ENCODE data around the gene GTF2I.
"Not testable (repeated sequence)": the region's sequence is repeated elsewhere in the genome, so short reads cannot be mapped to it uniquely, and the experiment has no call there.

Gene GTF2I

DNA sequence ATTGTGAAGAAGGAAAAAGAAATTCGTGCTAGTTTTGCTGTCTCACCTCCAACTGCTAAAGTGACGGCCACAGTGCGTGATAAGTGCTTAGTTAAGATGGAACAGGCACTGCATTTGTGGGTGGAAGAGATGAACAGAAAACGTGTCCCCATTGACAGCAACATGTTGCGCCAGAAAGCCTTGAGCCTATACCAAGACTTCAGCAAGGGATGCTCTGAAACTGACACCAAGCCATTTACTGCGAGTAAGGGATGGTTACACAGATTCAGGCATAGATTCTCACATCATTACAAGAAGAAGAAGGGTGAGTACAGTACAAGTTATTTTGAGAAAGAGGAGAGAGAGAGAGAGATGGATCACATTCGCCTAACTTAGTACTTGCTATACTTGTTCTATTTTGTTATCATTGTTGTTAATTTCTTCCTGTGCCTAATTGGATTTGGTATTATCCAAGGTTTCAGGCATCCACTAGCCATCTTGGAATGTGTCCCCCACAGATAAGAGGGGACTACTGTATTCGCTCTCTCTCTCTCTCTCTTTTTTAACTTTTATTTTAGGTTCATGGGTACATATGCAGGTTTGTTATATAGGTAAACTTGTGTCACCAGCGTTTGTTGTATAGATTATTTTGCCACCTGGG, 6.9 kb upstream of the GTF2I start:
- Histone ChIP-seq H3K27ac (ENCODE audit: insufficient read depth in 1 of 2, low read depth in 1 of 2, low read length in 2 of 2, poor library complexity in 1 of 2, severe bottlenecking in 2 of 2) (peak overlapping the region in 1 of 2 experiments; percentile 51), H3K4me1 (ENCODE audit: control extremely low read depth in 1 of 4, control insufficient read depth in 4 of 4, insufficient read depth in 4 of 4, low read length in 3 of 4) (peaks cover 0 to 25% (median 14%) of the 10 kb centered on the region in 4 experiments), H3K4me3 (ENCODE audit: control insufficient read depth in 1 of 7, extremely low read depth in 1 of 7, insufficient read depth in 4 of 7, low read depth in 2 of 7, low read length in 6 of 7) (peak overlapping the region in 3 of 7 experiments; percentile 48 to 78 (median 58))
- POLR2A ChIA-PET; H3K9me3 ChIP-seq (ENCODE audit: control extremely low read depth in 1 of 5, control insufficient read depth in 4 of 5, insufficient read depth in 2 of 5, low read depth in 1 of 5, low read length in 4 of 5); H3K27me3 ChIP-seq (replicated peaks in 2 of 5; ENCODE audit: control insufficient read depth in 4 of 5, insufficient read depth in 5 of 5, low read length in 4 of 5); H3K36me3 ChIP-seq (ENCODE audit: control insufficient read depth in 4 of 4, insufficient read depth in 4 of 4, low read length in 3 of 4): not testable (repeated sequence)
- peak in 1 of 3 donors; percentile 38 for DNase-seq
- WGBS (ENCODE audit: insufficient coverage), result 25% methylated on average over 2 of the region's 9 CpGs
- CTCF ChIA-PET, result interaction anchor here (1.3 kb wide), 1 partner anchor 12 kb away, joined by 3 read pairs; no protein-coding TSS in a partner anchor

GRCh38 chr7:74651133-74651504, 6.4 kb upstream of the GTF2I start:
- CTCF ChIA-PET, result interaction anchor here (1.3 kb wide), 1 partner anchor 12 kb away, joined by 3 read pairs; no protein-coding TSS in a partner anchor
- H3K36me3 ChIP-seq (ENCODE audit: control insufficient read depth in 4 of 4, insufficient read depth in 4 of 4, low read length in 3 of 4); DNase-seq; H3K4me3 ChIP-seq (ENCODE audit: control insufficient read depth in 1 of 7, extremely low read depth in 1 of 7, insufficient read depth in 4 of 7, low read depth in 2 of 7, low read length in 6 of 7); POLR2A ChIA-PET; H3K27ac ChIP-seq (ENCODE audit: insufficient read depth in 1 of 2, low read depth in 1 of 2, low read length in 2 of 2, poor library complexity in 1 of 2, severe bottlenecking in 2 of 2); H3K9me3 ChIP-seq (ENCODE audit: control extremely low read depth in 1 of 5, control insufficient read depth in 4 of 5, insufficient read depth in 2 of 5, low read depth in 1 of 5, low read length in 4 of 5); H3K27me3 ChIP-seq (replicated peaks in 2 of 5; ENCODE audit: control insufficient read depth in 4 of 5, insufficient read depth in 5 of 5, low read length in 4 of 5): not testable (repeated sequence)
- peaks cover 4 to 30% (median 18%) of the 10 kb centered on the region in 4 experiments for H3K4me1 ChIP-seq (ENCODE audit: control extremely low read depth in 1 of 4, control insufficient read depth in 4 of 4, insufficient read depth in 4 of 4, low read length in 3 of 4)
- 100% methylated on average over 1 of the region's 12 CpGs for WGBS (ENCODE audit: insufficient coverage)

DNA sequence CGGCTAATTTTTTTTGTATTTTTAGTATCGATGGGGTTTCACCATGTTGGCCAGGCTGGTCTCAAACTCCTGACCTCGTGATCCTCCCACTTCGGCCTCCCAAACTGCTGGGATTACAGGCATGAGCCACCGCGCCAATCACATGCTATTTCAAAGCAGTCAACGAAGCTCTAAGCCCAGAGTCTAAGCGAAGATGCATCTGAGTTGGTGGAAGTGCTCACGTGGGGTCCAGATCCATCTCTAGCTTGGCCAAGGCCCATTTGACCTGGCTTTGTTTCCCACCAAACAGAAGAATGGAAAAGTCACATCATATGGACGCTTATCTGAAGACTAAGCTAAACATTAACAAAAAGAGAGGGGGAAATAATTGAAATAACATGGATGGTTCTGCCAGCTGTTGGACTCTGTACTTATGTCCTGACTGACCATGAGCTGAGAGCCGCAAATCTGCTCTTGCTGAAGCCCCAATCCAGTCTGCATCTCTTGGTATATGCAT, 3.8 kb upstream of the GTF2I start:
- peaks cover 6 to 41% (median 27%) of the 10 kb centered on the region in 4 experiments for H3K4me1 ChIP-seq (ENCODE audit: control extremely low read depth in 1 of 4, control insufficient read depth in 4 of 4, insufficient read depth in 4 of 4, low read length in 3 of 4)
- POLR2A ChIA-PET, result no interaction called here
- CTCF ChIA-PET, result interaction anchor here (0.7 to 2.0 kb wide), 3 partner anchors 11 to 26 kb away, joined by 3 to 4 read pairs (median 4); no protein-coding TSS in a partner anchor
- no peaks in the 10 kb centered on the region for H3K9me3 ChIP-seq (ENCODE audit: control extremely low read depth in 1 of 5, control insufficient read depth in 4 of 5, insufficient read depth in 2 of 5, low read depth in 1 of 5, low read length in 4 of 5)
- H3K4me3 ChIP-seq (ENCODE audit: control insufficient read depth in 1 of 7, extremely low read depth in 1 of 7, insufficient read depth in 4 of 7, low read depth in 2 of 7, low read length in 6 of 7), result no peak overlapping the region
- H3K27me3 ChIP-seq (replicated peaks in 2 of 5; ENCODE audit: control insufficient read depth in 4 of 5, insufficient read depth in 5 of 5, low read length in 4 of 5), result no peaks in the 10 kb centered on the region
- H3K27ac ChIP-seq (ENCODE audit: insufficient read depth in 1 of 2, low read depth in 1 of 2, low read length in 2 of 2, poor library complexity in 1 of 2, severe bottlenecking in 2 of 2), result no peak overlapping the region
- no peaks in the 10 kb centered on the region for H3K36me3 ChIP-seq (ENCODE audit: control insufficient read depth in 4 of 4, insufficient read depth in 4 of 4, low read length in 3 of 4)
- no peak for DNase-seq
- 99% methylated on average over 11 of the region's 11 CpGs for WGBS (ENCODE audit: insufficient coverage)

GRCh38 chr7:74654811-74655210, 2.7 kb upstream of the GTF2I start:
- H3K36me3 ChIP-seq (ENCODE audit: control insufficient read depth in 4 of 4, insufficient read depth in 4 of 4, low read length in 3 of 4), result no peaks in the 10 kb centered on the region
- no peak overlapping the region for H3K27ac ChIP-seq (ENCODE audit: insufficient read depth in 1 of 2, low read depth in 1 of 2, low read length in 2 of 2, poor library complexity in 1 of 2, severe bottlenecking in 2 of 2)
- no peak for DNase-seq
- 100% methylated on average over 3 of the region's 5 CpGs for WGBS (ENCODE audit: insufficient coverage)
- ChIA-PET CTCF (interaction anchor here (0.7 to 2.0 kb wide), 4 partner anchors 9 to 139 kb away, joined by 3 to 4 read pairs (median 3); no protein-coding TSS in a partner anchor), POLR2A (interaction anchor here (1.3 kb wide), 1 partner anchor 13 kb away, joined by 3 read pairs; no protein-coding TSS in a partner anchor)
- H3K9me3 ChIP-seq (ENCODE audit: control extremely low read depth in 1 of 5, control insufficient read depth in 4 of 5, insufficient read depth in 2 of 5, low read depth in 1 of 5, low read length in 4 of 5), result no peaks in the 10 kb centered on the region
- H3K27me3 ChIP-seq (replicated peaks in 2 of 5; ENCODE audit: control insufficient read depth in 4 of 5, insufficient read depth in 5 of 5, low read length in 4 of 5), result no peaks in the 10 kb centered on the region
- no peak overlapping the region for H3K4me3 ChIP-seq (ENCODE audit: control insufficient read depth in 1 of 7, extremely low read depth in 1 of 7, insufficient read depth in 4 of 7, low read depth in 2 of 7, low read length in 6 of 7)
- H3K4me1 ChIP-seq (ENCODE audit: control extremely low read depth in 1 of 4, control insufficient read depth in 4 of 4, insufficient read depth in 4 of 4, low read length in 3 of 4), result peaks cover 11 to 41% (median 36%) of the 10 kb centered on the region in 4 experiments

- H3K4me3 ChIP-seq (ENCODE audit: control insufficient read depth in 1 of 7, extremely low read depth in 1 of 7, insufficient read depth in 4 of 7, low read depth in 2 of 7, low read length in 6 of 7), result peak overlapping the region in 2 of 7 experiments; percentile 81 to 82
- no peaks in the 10 kb centered on the region for H3K36me3 ChIP-seq (ENCODE audit: control insufficient read depth in 4 of 4, insufficient read depth in 4 of 4, low read length in 3 of 4)
- no peaks in the 10 kb centered on the region for H3K27me3 ChIP-seq (replicated peaks in 2 of 5; ENCODE audit: control insufficient read depth in 4 of 5, insufficient read depth in 5 of 5, low read length in 4 of 5)
- peaks cover 13 to 44% (median 39%) of the 10 kb centered on the region in 4 experiments for H3K4me1 ChIP-seq (ENCODE audit: control extremely low read depth in 1 of 4, control insufficient read depth in 4 of 4, insufficient read depth in 4 of 4, low read length in 3 of 4)
- CTCF ChIA-PET, result interaction anchor here (0.7 to 2.0 kb wide), 4 partner anchors 8 to 140 kb away, joined by 3 to 4 read pairs (median 3); no protein-coding TSS in a partner anchor
- no peak for DNase-seq
- POLR2A ChIA-PET, result interaction anchor here (1.3 kb wide), 1 partner anchor 12 kb away, joined by 3 read pairs; no protein-coding TSS in a partner anchor
- WGBS (ENCODE audit: insufficient coverage), result 96% methylated on average over 8 of the region's 8 CpGs
- no peak overlapping the region for H3K27ac ChIP-seq (ENCODE audit: insufficient read depth in 1 of 2, low read depth in 1 of 2, low read length in 2 of 2, poor library complexity in 1 of 2, severe bottlenecking in 2 of 2)
- no peaks in the 10 kb centered on the region for H3K9me3 ChIP-seq (ENCODE audit: control extremely low read depth in 1 of 5, control insufficient read depth in 4 of 5, insufficient read depth in 2 of 5, low read depth in 1 of 5, low read length in 4 of 5)
Observed at GRCh38 chr7:74655324-74655723, 2.2 kb upstream of the GTF2I start.

DNA sequence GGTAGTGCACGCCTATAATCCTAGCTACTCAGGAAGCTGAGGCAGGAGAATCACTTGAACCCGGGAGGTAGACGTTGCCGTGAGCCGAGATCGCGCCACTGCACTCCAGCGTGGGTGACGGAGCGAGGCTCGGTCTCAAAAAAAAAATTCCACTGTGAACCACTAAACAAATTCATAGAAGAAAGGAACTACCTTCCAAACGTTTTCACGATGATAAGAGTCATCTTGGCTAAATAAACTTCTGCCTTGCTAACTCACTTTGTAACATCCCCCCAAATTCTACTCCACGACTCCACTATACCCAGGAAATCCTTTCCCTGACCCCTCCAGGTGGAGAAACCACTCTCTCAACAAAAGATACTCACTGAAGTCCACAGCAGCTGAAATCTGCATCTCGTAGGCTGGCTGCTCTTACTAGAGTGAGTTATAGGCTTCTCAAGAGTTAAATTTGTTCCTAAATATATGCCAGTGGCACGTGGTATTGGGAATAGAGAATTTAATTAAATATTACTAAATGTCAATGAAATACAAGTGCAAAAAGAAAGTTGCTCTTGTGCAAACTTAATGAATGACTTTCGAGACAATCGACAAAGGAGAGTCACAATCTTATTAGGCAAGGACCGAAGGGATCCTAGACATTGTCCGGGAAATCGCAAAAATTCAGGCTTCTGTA, 1.6 kb upstream of the GTF2I start:
- 11% methylated on average over 17 of the region's 21 CpGs for WGBS (ENCODE audit: insufficient coverage)

More for the DNA sequence above, 1.6 kb upstream of the GTF2I start:
- POLR2A ChIA-PET, result interaction anchor here (1.3 kb wide), 1 partner anchor 12 kb away, joined by 3 read pairs; no protein-coding TSS in a partner anchor
- DNase-seq, result peak in 2 of 3 donors; percentile 39 to 49
- no peaks in the 10 kb centered on the region for H3K27me3 ChIP-seq (replicated peaks in 2 of 5; ENCODE audit: control insufficient read depth in 4 of 5, insufficient read depth in 5 of 5, low read length in 4 of 5)
- H3K27ac ChIP-seq (ENCODE audit: insufficient read depth in 1 of 2, low read depth in 1 of 2, low read length in 2 of 2, poor library complexity in 1 of 2, severe bottlenecking in 2 of 2), result peak overlapping the region in 1 of 2 experiments; percentile 57
- peak overlapping the region in 6 of 7 experiments; percentile 63 to 87 (median 82) for H3K4me3 ChIP-seq (ENCODE audit: control insufficient read depth in 1 of 7, extremely low read depth in 1 of 7, insufficient read depth in 4 of 7, low read depth in 2 of 7, low read length in 6 of 7)
- no peaks in the 10 kb centered on the region for H3K9me3 ChIP-seq (ENCODE audit: control extremely low read depth in 1 of 5, control insufficient read depth in 4 of 5, insufficient read depth in 2 of 5, low read depth in 1 of 5, low read length in 4 of 5)
- peaks cover 16 to 45% (median 42%) of the 10 kb centered on the region in 4 experiments for H3K4me1 ChIP-seq (ENCODE audit: control extremely low read depth in 1 of 4, control insufficient read depth in 4 of 4, insufficient read depth in 4 of 4, low read length in 3 of 4)
- CTCF ChIA-PET, result interaction anchor here (0.9 to 2.3 kb wide), 4 partner anchors 8 to 39 kb away, joined by 3 to 6 read pairs (median 4); no protein-coding TSS in a partner anchor
- peaks cover 0 to 2% (median 0%) of the 10 kb centered on the region in 4 experiments for H3K36me3 ChIP-seq (ENCODE audit: control insufficient read depth in 4 of 4, insufficient read depth in 4 of 4, low read length in 3 of 4)

Measured in common myeloid progenitor, CD34-positive (primary cell).